H1 (cell line): ENCODE results near the gene SLC39A13. TPM values are rescaled to one million over a fixed set of nuclear protein-coding genes. Genes with fewer than 3 reads are reported as not detected.

Experiments
- ASH2L ChIP-seq: fragments of 200-600, 300-600 bp; sonication (generic); IDR thresholded peaks from one replicate; pipeline ENCODE4 v1.7.1; 2017; ENCODE audit warnings: low read length
- BACH1 ChIP-seq: IDR thresholded peaks from 2 replicates; pipeline ENCODE4 v1.6.1; 2012; ENCODE audit warnings: low read length, improper control_type of control experiment
- CHD2 ChIP-seq: IDR thresholded peaks from 2 replicates; pipeline ENCODE4 v1.6.1; 2012; ENCODE audit warnings: low read length, improper control_type of control experiment
- NANOG ChIP-seq: IDR thresholded peaks from 2 replicates; pipeline ENCODE4 v1.6.1; 2011; ENCODE audit warnings: low read length, low read depth, mild to moderate bottlenecking, inconsistent platforms; ENCODE audit not compliant: insufficient read depth, poor library complexity, severe bottlenecking
- POLR2A ChIP-seq, 2 experiments: IDR thresholded peaks; 1 replicate in 1 of 2; 2 replicates in 1 of 2; pipeline ENCODE4 v1.6.1; 2011; ENCODE audit warnings: low read depth in 2 of 2, low read length in 2 of 2, mild to moderate bottlenecking in 2 of 2; ENCODE audit errors: control extremely low read depth in 1 of 2
- POLR2AphosphoS5 ChIP-seq: IDR thresholded peaks from 2 replicates; pipeline ENCODE4 v1.6.1; 2011; ENCODE audit warnings: low read depth, low read length
- SRF ChIP-seq: IDR thresholded peaks from 2 replicates; pipeline ENCODE4 v1.6.1; 2011; ENCODE audit warnings: mild to moderate bottlenecking, low read depth, low read length, moderate library complexity
- TAF1 ChIP-seq: IDR thresholded peaks from 2 replicates; pipeline ENCODE4 v1.6.1; 2011; ENCODE audit warnings: mild to moderate bottlenecking, low read depth, low read length
- YY1 ChIP-seq: IDR thresholded peaks from 2 replicates; pipeline ENCODE4 v1.6.1; 2011; ENCODE audit warnings: low read depth, mild to moderate bottlenecking, low read length
- polyA plus RNA-seq, 7 experiments: library from polyadenylated mRNA; depleted of rRNA in 3 of 7; stranded (reverse) in 5 of 7; unstranded in 2 of 7; fragments of >200 nt in 5 of 7; fragments of 200-250 nt in 2 of 7; gene quantifications; 1 replicate in 5 of 7; 2 replicates in 1 of 7; 4 replicates in 1 of 7; pipeline versions ENCODE4 v1.2.1 to v1.2.3, GENCODE V29; 2011 to 2013; ENCODE audit warnings: missing spikeins in 2 of 7, mixed read lengths in 2 of 7
- total RNA-seq: library from RNA; stranded (reverse); fragmentation: NEBNext Ultra II Directional; extraction: Animal tissue kit (Norgen Biotek cat#: 25700); gene quantifications from 2 replicates; pipeline ENCODE4 v1.2.1, GENCODE V29; 2021
- TF ChIP-seq, protein P1 (sequence below): fragments of 300-600 bp; sonication (generic); IDR thresholded peaks from 2 replicates; pipeline ENCODE4 v1.7.1; 2012; ENCODE audit warnings: low read length, moderate library complexity, mild to moderate bottlenecking, inconsistent platforms; ENCODE audit not compliant: insufficient replicate concordance

Gene SLC39A13
- total and polyA plus RNA-seq, 2 of the 8 experiments (the other 6 are each of a cell fraction or from before 2014, with no cell fraction given) = 23.2 to 30.0 TPM

- TF ChIP-seq, protein P1, sequence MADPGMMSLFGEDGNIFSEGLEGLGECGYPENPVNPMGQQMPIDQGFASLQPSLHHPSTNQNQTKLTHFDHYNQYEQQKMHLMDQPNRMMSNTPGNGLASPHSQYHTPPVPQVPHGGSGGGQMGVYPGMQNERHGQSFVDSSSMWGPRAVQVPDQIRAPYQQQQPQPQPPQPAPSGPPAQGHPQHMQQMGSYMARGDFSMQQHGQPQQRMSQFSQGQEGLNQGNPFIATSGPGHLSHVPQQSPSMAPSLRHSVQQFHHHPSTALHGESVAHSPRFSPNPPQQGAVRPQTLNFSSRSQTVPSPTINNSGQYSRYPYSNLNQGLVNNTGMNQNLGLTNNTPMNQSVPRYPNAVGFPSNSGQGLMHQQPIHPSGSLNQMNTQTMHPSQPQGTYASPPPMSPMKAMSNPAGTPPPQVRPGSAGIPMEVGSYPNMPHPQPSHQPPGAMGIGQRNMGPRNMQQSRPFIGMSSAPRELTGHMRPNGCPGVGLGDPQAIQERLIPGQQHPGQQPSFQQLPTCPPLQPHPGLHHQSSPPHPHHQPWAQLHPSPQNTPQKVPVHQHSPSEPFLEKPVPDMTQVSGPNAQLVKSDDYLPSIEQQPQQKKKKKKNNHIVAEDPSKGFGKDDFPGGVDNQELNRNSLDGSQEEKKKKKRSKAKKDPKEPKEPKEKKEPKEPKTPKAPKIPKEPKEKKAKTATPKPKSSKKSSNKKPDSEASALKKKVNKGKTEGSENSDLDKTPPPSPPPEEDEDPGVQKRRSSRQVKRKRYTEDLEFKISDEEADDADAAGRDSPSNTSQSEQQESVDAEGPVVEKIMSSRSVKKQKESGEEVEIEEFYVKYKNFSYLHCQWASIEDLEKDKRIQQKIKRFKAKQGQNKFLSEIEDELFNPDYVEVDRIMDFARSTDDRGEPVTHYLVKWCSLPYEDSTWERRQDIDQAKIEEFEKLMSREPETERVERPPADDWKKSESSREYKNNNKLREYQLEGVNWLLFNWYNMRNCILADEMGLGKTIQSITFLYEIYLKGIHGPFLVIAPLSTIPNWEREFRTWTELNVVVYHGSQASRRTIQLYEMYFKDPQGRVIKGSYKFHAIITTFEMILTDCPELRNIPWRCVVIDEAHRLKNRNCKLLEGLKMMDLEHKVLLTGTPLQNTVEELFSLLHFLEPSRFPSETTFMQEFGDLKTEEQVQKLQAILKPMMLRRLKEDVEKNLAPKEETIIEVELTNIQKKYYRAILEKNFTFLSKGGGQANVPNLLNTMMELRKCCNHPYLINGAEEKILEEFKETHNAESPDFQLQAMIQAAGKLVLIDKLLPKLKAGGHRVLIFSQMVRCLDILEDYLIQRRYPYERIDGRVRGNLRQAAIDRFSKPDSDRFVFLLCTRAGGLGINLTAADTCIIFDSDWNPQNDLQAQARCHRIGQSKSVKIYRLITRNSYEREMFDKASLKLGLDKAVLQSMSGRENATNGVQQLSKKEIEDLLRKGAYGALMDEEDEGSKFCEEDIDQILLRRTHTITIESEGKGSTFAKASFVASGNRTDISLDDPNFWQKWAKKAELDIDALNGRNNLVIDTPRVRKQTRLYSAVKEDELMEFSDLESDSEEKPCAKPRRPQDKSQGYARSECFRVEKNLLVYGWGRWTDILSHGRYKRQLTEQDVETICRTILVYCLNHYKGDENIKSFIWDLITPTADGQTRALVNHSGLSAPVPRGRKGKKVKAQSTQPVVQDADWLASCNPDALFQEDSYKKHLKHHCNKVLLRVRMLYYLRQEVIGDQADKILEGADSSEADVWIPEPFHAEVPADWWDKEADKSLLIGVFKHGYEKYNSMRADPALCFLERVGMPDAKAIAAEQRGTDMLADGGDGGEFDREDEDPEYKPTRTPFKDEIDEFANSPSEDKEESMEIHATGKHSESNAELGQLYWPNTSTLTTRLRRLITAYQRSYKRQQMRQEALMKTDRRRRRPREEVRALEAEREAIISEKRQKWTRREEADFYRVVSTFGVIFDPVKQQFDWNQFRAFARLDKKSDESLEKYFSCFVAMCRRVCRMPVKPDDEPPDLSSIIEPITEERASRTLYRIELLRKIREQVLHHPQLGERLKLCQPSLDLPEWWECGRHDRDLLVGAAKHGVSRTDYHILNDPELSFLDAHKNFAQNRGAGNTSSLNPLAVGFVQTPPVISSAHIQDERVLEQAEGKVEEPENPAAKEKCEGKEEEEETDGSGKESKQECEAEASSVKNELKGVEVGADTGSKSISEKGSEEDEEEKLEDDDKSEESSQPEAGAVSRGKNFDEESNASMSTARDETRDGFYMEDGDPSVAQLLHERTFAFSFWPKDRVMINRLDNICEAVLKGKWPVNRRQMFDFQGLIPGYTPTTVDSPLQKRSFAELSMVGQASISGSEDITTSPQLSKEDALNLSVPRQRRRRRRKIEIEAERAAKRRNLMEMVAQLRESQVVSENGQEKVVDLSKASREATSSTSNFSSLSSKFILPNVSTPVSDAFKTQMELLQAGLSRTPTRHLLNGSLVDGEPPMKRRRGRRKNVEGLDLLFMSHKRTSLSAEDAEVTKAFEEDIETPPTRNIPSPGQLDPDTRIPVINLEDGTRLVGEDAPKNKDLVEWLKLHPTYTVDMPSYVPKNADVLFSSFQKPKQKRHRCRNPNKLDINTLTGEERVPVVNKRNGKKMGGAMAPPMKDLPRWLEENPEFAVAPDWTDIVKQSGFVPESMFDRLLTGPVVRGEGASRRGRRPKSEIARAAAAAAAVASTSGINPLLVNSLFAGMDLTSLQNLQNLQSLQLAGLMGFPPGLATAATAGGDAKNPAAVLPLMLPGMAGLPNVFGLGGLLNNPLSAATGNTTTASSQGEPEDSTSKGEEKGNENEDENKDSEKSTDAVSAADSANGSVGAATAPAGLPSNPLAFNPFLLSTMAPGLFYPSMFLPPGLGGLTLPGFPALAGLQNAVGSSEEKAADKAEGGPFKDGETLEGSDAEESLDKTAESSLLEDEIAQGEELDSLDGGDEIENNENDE = no peak
- TF ChIP-seq ASH2L (no peak), SRF (no peak), TAF1 (no peak), POLR2A (IDR thresholded peaks at IDR 0.05; ENCODE audit: control extremely low read depth in 1 of 2, low read depth in 2 of 2, low read length in 2 of 2) (peak in 1 of 2 experiments; percentile 60; a peak in 1 of 3 replicates), CHD2 (no peak), YY1 (no peak), NANOG (no peak), BACH1 (no peak), POLR2AphosphoS5 (peak; percentile 30; the same call in 1 of the 2 replicates)
- TF ChIP-seq, all 59 proteins: peak for 2
Measured at GRCh38 chr11:47418454-47419259, 10.3 kb downstream of the SLC39A13 start (continued).
